K562 (cell line): ENCODE data around the gene LMO2. TPM values are rescaled to one million over a fixed set of nuclear protein-coding genes. Genes with fewer than 3 reads are reported as not detected.

ENCODE experiments used
- CBFB ChIP-seq: sonication (generic); formaldehyde crosslinking; IDR thresholded peaks from 2 replicates; pipeline ENCODE4 v1.4.0; 2020; ENCODE audit warnings: mild to moderate bottlenecking, missing genetic modification reagents
- CHD4 ChIP-seq: fragments of 200-600 bp; sonication (generic); IDR thresholded peaks from 3 replicates; pipeline ENCODE4 v1.6.1; 2012; ENCODE audit warnings: low read depth, mild to moderate bottlenecking, mixed read lengths, low read length, inconsistent platforms; ENCODE audit not compliant: insufficient read depth, insufficient replicate concordance, poor library complexity, severe bottlenecking
- DPF2 ChIP-seq: fragments of 450-650 bp; IDR thresholded peaks from 2 replicates; pipeline ENCODE4 v1.6.1; 2016
- EP300 ChIP-seq: IDR thresholded peaks from 2 replicates; pipeline ENCODE4 v1.6.1; 2012; ENCODE audit warnings: low read length, improper control_type of control experiment
- ETV5 ChIP-seq: sonication (generic); formaldehyde crosslinking; IDR thresholded peaks from 2 replicates; pipeline ENCODE4 v1.4.0; 2020; ENCODE audit warnings: low read depth, mild to moderate bottlenecking, missing genetic modification reagents
- FOXM1 ChIP-seq, 2 experiments: fragments of 450-650 bp in 1 of 2; sonication (generic) in 1 of 2; formaldehyde crosslinking in 1 of 2; IDR thresholded peaks; 2 replicates each; pipeline versions ENCODE4 v1.6.1 to v1.9.0; 2017 to 2022; ENCODE audit warnings: low read depth in 2 of 2, mild to moderate bottlenecking in 2 of 2, missing genetic modification reagents in 1 of 2, moderate library complexity in 1 of 2
- KDM1A ChIP-seq, 2 experiments: fragments of 450-650 bp; IDR thresholded peaks; 2 replicates each; pipeline ENCODE4 v1.6.1; 2016; ENCODE audit warnings: mild to moderate bottlenecking in 2 of 2
- KDM5B ChIP-seq: fragments of 200-600 bp; sonication (generic); IDR thresholded peaks from 2 replicates; pipeline ENCODE4 v1.6.1; 2012; ENCODE audit warnings: low read depth, mild to moderate bottlenecking, moderate library complexity, low read length, control low read depth, inconsistent platforms; ENCODE audit not compliant: insufficient replicate concordance
- KLF1 ChIP-seq: fragments of 450-650 bp; IDR thresholded peaks from 2 replicates; pipeline ENCODE4 v1.6.1; 2016; ENCODE audit warnings: missing genetic modification characterization, missing compliant biosample characterization
- ZNF121 ChIP-seq: sonication (generic); formaldehyde crosslinking; conservative IDR thresholded peaks from 2 replicates; pipeline ENCODE4 v1.8.0; 2022; ENCODE audit warnings: missing genetic modification reagents
- ZNF764 ChIP-seq: fragments of 250-450 bp; sonication (Bioruptor Pico); IDR thresholded peaks from 2 replicates; pipeline ENCODE4 v1.4.0; 2020; ENCODE audit warnings: low read depth, mild to moderate bottlenecking, moderate library complexity
- polyA plus RNA-seq, 8 experiments: library from polyadenylated mRNA; depleted of rRNA in 4 of 8; stranded (reverse) in 5 of 8; unstranded in 3 of 8; fragments of >200 nt; fragmentation: Nextera tagmentation in 2 of 8; fragmentation: Illumina TruSeq in 1 of 8; extraction: Ambion mirVana in 2 of 8; extraction: Trizol in 1 of 8; gene quantifications; 2 replicates each; pipeline versions ENCODE4 v1.2.1 to v1.2.3, GENCODE V29; 2011 to 2014; ENCODE audit warnings: inconsistent platforms in 1 of 8, missing spikeins in 1 of 8
- total RNA-seq, 7 experiments: library from RNA; depleted of rRNA in 6 of 7; stranded (reverse); fragments of >200 nt in 6 of 7; fragmentation: Illumina TruSeq in 2 of 7; extraction: Trizol in 2 of 7; gene quantifications; 2 replicates each; pipeline versions ENCODE4 v1.2.1 to v1.2.3, GENCODE V29; 2011 to 2021; ENCODE audit warnings: low replicate concordance in 1 of 7
- TF ChIP-seq, protein P1 (sequence below): sonication (generic); formaldehyde crosslinking; IDR thresholded peaks from 2 replicates; pipeline ENCODE4 v1.8.0; 2022; ENCODE audit warnings: missing genetic modification reagents, mild to moderate bottlenecking, moderate library complexity, borderline replicate concordance
- TF ChIP-seq, protein P2 (sequence below), 2 experiments: fragments of 250-450 bp in 1 of 2; fragments of 450-650 bp in 1 of 2; sonication (Bioruptor Pico) in 1 of 2; IDR thresholded peaks; 2 replicates each; pipeline versions ENCODE4 v1.6.1 to v1.8.0; 2016 to 2021; ENCODE audit warnings: mild to moderate bottlenecking in 2 of 2, moderate library complexity in 2 of 2, missing compliant biosample characterization in 1 of 2, missing genetic modification characterization in 1 of 2
- TF ChIP-seq, protein P3 (sequence below): fragments of 450-650 bp; formaldehyde crosslinking; IDR thresholded peaks from 2 replicates; pipeline ENCODE4 v1.4.0; 2020; ENCODE audit warnings: mild to moderate bottlenecking
- TF ChIP-seq, protein P4 (sequence below): fragments of 450-650 bp; IDR thresholded peaks from 2 replicates; pipeline ENCODE4 v1.6.1; 2016; ENCODE audit warnings: low read depth, mild to moderate bottlenecking, moderate library complexity
- TF ChIP-seq, protein P5 (sequence below): fragments of 250-450 bp; sonication (Bioruptor Pico); IDR thresholded peaks from 2 replicates; pipeline ENCODE4 v1.5.1; 2021; ENCODE audit warnings: mild to moderate bottlenecking
- TF ChIP-seq, protein P6 (sequence below): fragments of 200-800 bp; sonication (Bioruptor generic); IDR thresholded peaks from 2 replicates; pipeline ENCODE4 v1.6.1; 2017; ENCODE audit warnings: missing genetic modification characterization, missing compliant biosample characterization
- TF ChIP-seq, protein P7 (sequence below): fragments of 450-650 bp; formaldehyde crosslinking; IDR thresholded peaks from 2 replicates; pipeline ENCODE4 v1.4.0; 2022; ENCODE audit warnings: mild to moderate bottlenecking, moderate library complexity

The LMO2 gene
- total and polyA plus RNA-seq, 9 of the 15 experiments (the other 6 are each of a cell fraction or from before 2014, with no cell fraction given): 6.9 to 126 (median 91.5) TPM

DNA sequence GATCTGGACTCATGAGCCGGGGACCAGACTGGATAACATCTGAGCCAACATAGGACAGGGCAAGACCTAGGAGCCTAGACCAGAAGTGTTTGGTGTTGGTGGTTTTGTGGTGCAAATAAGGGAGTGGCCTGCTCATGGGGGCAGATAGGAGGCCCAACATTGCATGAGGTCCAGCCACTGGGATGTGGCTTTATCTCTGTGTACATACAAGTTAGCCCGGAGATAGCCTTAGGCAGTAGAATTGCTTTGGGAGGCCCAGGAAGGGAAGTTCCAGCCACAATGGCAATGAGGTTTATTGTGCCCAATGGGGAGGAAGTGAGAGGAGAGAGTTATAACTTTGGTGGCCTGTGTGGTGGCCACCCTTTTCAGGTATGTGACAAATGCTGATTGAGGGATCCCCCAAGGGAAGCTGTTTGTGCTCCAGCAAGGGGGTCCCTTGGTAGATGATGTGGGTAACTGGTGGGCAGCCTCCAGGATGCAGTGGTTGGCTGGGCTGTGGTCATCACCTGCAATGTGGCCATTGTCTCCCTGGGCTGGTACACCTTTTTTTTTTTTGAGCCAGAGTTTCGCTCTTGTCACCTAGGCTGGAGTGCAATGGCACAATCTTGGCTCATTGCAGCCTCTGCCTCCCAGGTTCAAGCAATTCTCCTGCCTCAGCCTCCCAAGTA, 6.4 kb downstream of the LMO2 start (continued):
- TF ChIP-seq, protein P1, sequence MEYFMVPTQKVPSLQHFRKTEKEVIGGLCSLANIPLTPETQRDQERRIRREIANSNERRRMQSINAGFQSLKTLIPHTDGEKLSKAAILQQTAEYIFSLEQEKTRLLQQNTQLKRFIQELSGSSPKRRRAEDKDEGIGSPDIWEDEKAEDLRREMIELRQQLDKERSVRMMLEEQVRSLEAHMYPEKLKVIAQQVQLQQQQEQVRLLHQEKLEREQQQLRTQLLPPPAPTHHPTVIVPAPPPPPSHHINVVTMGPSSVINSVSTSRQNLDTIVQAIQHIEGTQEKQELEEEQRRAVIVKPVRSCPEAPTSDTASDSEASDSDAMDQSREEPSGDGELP: peak; percentile 51; the same call in 1 of the 2 replicates
- TF ChIP-seq KDM5B (peak; percentile 36), ZNF121 (no peak), FOXM1 (IDR thresholded peaks at IDR 0.05; ENCODE audit: low read depth) (peak; percentile 45; the same call in 1 of the 2 replicates), FOXM1 (CRISPR knock-in tag; IDR thresholded peaks at IDR 0.05; ENCODE audit: low read depth) (no peak), EP300 (peak; percentile 81), CBFB (CRISPR knock-in tag) (peak; percentile 87; the same call in 1 of the 2 replicates), KLF1 (tag) (peak; percentile 63; the same call in 1 of the 2 replicates), KDM1A (IDR thresholded peaks at IDR 0.05) (peak; percentile 74 to 78; a peak in 3 of 4 replicates), DPF2 (peak; percentile 87), CHD4 (no peak), ETV5 (CRISPR knock-in tag) (peak; percentile 71), ZNF764 (CRISPR knock-in tag) (no peak)
- TF ChIP-seq, protein P2, sequence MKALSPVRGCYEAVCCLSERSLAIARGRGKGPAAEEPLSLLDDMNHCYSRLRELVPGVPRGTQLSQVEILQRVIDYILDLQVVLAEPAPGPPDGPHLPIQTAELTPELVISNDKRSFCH (CRISPR knock-in tag; IDR thresholded peaks at IDR 0.05): no peak
- TF ChIP-seq, protein P2 (tag; IDR thresholded peaks at IDR 0.05): peak; percentile 64; the same call in 1 of the 2 replicates
- TF ChIP-seq, protein P3, sequence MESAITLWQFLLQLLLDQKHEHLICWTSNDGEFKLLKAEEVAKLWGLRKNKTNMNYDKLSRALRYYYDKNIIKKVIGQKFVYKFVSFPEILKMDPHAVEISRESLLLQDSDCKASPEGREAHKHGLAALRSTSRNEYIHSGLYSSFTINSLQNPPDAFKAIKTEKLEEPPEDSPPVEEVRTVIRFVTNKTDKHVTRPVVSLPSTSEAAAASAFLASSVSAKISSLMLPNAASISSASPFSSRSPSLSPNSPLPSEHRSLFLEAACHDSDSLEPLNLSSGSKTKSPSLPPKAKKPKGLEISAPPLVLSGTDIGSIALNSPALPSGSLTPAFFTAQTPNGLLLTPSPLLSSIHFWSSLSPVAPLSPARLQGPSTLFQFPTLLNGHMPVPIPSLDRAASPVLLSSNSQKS (CRISPR knock-in tag): no peak
- TF ChIP-seq, protein P4, sequence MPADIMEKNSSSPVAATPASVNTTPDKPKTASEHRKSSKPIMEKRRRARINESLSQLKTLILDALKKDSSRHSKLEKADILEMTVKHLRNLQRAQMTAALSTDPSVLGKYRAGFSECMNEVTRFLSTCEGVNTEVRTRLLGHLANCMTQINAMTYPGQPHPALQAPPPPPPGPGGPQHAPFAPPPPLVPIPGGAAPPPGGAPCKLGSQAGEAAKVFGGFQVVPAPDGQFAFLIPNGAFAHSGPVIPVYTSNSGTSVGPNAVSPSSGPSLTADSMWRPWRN: peak; percentile 95
- TF ChIP-seq, protein P5, sequence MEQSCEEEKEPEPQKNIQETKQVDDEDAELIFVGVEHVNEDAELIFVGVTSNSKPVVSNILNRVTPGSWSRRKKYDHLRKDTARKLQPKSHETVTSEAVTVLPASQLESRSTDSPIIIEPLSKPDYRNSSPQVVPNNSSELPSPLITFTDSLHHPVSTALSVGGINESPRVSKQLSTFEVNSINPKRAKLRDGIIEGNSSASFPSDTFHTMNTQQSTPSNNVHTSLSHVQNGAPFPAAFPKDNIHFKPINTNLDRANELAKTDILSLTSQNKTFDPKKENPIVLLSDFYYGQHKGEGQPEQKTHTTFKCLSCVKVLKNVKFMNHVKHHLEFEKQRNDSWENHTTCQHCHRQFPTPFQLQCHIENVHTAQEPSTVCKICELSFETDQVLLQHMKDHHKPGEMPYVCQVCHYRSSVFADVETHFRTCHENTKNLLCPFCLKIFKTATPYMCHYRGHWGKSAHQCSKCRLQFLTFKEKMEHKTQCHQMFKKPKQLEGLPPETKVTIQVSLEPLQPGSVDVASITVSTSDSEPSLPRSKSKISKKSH: no peak
- TF ChIP-seq, protein P6, sequence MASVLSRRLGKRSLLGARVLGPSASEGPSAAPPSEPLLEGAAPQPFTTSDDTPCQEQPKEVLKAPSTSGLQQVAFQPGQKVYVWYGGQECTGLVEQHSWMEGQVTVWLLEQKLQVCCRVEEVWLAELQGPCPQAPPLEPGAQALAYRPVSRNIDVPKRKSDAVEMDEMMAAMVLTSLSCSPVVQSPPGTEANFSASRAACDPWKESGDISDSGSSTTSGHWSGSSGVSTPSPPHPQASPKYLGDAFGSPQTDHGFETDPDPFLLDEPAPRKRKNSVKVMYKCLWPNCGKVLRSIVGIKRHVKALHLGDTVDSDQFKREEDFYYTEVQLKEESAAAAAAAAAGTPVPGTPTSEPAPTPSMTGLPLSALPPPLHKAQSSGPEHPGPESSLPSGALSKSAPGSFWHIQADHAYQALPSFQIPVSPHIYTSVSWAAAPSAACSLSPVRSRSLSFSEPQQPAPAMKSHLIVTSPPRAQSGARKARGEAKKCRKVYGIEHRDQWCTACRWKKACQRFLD: peak; percentile 69
- TF ChIP-seq, protein P7, sequence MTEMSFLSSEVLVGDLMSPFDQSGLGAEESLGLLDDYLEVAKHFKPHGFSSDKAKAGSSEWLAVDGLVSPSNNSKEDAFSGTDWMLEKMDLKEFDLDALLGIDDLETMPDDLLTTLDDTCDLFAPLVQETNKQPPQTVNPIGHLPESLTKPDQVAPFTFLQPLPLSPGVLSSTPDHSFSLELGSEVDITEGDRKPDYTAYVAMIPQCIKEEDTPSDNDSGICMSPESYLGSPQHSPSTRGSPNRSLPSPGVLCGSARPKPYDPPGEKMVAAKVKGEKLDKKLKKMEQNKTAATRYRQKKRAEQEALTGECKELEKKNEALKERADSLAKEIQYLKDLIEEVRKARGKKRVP (CRISPR knock-in tag): 0 out of 2 replicates have a peak, but pooled peaks have one; percentile 19
